ENCODE results near the gene THSD7A.
A peak's percentile ranks its signal among the peaks of the same experiment; 100 is the strongest.

The THSD7A gene

DNA sequence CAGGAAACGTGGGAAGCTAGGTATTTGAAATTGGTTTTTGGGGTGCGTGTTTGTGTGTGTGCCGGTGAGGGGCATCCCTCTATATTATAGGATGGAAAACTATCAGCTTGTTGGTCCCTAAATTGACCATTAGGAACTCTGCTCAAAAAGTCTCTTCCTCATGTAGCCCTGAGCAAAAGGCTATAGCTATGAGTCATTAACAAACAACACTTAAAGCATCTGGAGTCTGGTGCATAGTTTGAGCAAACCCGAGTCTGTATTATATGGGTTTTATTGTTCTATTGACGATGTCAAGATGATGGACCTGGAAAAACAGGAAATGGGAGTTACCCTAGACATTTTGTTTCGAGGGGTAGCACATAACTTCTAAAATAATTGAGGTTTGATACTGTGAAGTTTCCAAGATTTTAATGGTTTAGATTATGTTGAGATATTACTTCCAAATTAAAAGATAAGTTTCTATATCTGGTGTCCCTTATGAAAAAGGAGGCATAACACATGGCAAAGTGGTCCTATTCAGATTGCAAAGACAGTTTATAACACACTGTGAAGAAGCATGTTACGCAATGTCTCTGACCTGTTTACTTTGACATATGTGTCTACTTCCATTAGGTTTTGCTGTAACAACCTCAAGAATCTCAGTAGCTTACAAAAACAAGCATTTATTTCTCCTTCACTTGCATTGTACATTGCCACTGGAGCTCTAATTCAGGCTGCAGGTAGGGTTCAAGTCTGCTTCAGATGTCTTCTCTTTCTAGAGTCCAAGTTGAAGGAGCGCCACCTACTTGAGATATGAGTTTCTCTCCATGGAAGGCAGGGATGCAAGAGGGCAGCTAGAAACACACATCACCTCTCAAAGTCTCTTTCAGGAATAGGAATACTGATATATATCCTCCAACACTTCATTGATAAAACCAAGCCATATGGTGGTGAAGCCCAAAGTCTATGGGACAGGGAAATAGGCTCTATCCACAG lies 500.6 kb downstream of the THSD7A start:
- DNase-seq (ENCODE audit: low spot score) = peak; percentile 36

DNA sequence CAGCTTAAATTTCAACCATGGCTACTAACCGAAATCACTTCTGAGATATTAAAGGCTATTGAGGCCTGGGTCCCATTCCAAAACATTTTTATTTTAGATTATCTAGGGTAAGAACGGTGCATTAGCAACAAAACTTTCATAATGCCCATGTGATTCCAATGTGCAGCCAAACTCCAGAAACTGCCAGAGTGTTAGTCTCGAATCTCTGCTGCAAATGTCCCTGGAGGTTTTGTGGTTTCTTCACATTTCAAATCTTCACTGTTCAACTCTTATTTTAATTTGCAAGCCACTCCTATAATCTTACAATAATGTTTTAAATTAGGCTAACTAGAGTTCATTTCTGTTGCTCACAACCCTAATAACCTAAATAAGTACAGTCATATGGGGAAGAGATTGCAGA lies 501.3 kb downstream of the THSD7A start:
- DNase-seq (ENCODE audit: low spot score) = no peak

DNA sequence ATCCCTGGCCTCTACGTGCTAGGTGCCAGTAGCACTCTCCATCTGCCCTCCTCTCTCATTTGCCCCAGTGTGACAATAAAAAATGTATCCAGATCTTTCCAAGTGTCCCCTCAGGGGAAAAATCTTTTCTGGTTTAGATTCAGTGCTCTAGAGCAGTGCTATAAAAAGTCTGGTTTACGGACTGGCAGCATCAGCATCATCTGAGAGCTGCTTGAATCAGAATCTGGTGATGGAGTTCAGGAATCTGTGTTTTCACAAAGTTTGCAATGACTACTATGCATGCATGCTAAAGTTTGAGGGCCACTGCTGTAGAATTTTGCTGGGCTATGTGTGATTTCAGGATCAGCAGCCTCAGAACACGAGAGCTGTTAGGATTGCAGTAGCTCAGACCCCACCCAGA lies 501.8 kb downstream of the THSD7A start:
- no peak for DNase-seq (ENCODE audit: low spot score)

DNA sequence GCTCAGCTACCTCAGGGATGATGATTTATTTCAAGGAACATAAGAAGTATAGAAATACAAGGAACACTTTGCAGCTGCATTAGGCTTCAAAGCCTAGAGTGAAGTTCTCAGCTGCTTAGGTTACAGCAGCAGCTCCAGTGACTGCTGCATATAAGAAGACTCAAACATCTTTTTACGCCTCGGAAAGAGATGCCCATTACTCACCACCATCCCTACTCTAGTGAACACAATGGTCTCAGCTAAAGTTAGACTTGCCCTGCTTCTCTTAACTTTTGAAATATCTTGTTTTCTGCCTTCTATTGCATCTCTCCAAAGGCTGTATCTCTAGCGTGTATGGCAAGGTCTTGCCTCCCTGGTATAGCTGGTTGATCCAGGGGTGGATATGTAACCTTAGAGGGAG lies 502.4 kb downstream of the THSD7A start:
- DNase-seq (ENCODE audit: low spot score) = no peak

DNA sequence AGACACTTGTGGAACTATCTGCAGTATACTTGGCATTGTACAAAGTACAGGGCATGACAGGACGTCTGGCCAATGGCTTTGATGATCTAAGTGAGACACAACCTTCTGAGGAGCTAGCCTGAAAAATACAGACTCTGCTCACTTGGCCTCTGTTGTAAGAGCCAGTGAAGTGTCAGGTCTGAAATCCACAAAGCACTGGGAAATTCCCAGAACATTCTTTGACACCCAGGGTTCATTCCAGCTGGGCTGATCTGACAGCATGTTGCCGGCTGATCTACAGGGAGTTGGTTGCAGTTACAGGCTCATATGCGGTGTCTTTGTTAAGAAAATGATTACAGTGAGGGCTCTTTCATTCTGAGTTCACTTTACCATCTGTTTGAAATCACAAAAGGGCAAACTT lies 503.7 kb downstream of the THSD7A start:
- no peak for DNase-seq (ENCODE audit: low spot score)

DNA sequence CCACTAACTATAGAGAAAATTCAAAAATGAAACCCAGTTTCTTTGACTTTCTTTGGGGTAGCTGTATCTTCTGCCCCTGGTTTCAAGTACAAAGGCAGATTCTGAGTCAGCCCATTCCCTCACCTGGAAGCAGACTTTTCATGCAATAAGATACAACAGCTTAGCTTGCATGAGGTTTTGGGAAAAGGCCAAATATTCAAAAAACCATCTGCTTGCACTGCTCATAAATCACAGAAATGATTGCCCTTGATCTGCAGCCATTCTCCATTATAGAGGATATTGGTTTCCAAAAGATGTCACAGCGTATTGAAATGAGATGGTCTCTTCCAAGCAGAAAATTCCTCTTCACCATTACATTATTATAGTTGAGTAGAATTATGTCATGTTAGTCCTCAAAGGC lies 504.4 kb downstream of the THSD7A start:
- DNase-seq (ENCODE audit: low spot score) = no peak
